ENCODE results near the gene MEGF11.

MEGF11 gene

GRCh38 chr15:66165856-66166255 lies 87.7 kb downstream of the MEGF11 start (continued):
- TF ChIP-seq ZBTB48 (tag by site-specific recombination; IDR thresholded peaks at IDR 0.05), result peak; percentile 65; the same call in 1 of the 2 replicates
- TF ChIP-seq GLI4 (tag by site-specific recombination; IDR thresholded peaks at IDR 0.05), result no peak
- TF ChIP-seq KLF16 (tag by site-specific recombination; IDR thresholded peaks at IDR 0.05), result peak; percentile 71
- peak; percentile 59 for TF ChIP-seq ZNF335 (tag by site-specific recombination; conservative IDR thresholded peaks at IDR 0.05)
- TF ChIP-seq ZNF398 (tag by site-specific recombination; IDR thresholded peaks at IDR 0.05), result peak; percentile 91
- TF ChIP-seq ZNF324 (tag by site-specific recombination; IDR thresholded peaks at IDR 0.05), result peak; percentile 23; the same call in 1 of the 2 replicates

GRCh38 chr15:66164788-66165187 lies 88.8 kb downstream of the MEGF11 start:
- Histone ChIP-seq H3K4me3 (ENCODE audit: low read depth, low read length) (no peak overlapping the region), H3K9me3 (ENCODE audit: control insufficient read depth, insufficient read depth, low read depth, low read length) (no peaks in the 10 kb centered on the region), H3K36me3 (ENCODE audit: control insufficient read depth in 2 of 2, insufficient read depth in 1 of 2, low read length in 2 of 2) (no peaks in the 10 kb centered on the region), H3K27ac (ENCODE audit: extremely low read depth, low read depth, low read length) (no peak overlapping the region), H3K4me1 (ENCODE audit: control insufficient read depth, insufficient read depth, low read length) (no peaks in the 10 kb centered on the region; the same call in 1 of the 2 replicates)
- CTCF ChIA-PET, result interaction anchor here (1.2 kb wide), 1 partner anchor 18 kb away, joined by 4 read pairs; no protein-coding TSS in a partner anchor
- TF ChIP-seq TSHZ1 (tag by site-specific recombination; IDR thresholded peaks at IDR 0.05; ENCODE audit: borderline replicate concordance) (no peak), ZNF398 (tag by site-specific recombination; IDR thresholded peaks at IDR 0.05) (no peak), ZBTB49 (tag by site-specific recombination; IDR thresholded peaks at IDR 0.05; ENCODE audit: low read depth) (no peak), ZNF324 (tag by site-specific recombination; IDR thresholded peaks at IDR 0.05) (no peak)
- TF ChIP-seq, protein P1, sequence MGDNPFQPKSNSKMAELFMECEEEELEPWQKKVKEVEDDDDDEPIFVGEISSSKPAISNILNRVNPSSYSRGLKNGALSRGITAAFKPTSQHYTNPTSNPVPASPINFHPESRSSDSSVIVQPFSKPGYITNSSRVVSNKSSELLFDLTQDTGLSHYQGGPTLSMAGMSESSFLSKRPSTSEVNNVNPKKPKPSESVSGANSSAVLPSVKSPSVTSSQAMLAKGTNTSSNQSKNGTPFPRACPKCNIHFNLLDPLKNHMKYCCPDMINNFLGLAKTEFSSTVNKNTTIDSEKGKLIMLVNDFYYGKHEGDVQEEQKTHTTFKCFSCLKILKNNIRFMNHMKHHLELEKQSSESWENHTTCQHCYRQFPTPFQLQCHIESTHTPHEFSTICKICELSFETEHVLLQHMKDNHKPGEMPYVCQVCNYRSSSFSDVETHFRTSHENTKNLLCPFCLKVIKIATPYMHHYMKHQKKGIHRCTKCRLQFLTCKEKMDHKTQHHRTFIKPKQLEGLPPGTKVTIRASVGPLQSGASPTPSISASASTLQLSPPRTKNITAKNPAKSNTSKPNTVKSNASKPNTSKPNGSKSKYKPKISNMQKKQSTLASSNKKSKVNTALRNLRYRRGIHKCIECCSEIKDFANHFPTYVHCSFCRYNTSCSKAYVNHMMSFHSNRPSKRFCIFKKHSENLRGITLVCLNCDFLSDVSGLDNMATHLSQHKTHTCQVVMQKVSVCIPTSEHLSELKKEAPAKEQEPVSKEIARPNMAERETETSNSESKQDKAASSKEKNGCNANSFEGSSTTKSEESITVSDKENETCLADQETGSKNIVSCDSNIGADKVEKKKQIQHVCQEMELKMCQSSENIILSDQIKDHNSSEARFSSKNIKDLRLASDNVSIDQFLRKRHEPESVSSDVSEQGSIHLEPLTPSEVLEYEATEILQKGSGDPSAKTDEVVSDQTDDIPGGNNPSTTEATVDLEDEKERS (tag by site-specific recombination; IDR thresholded peaks at IDR 0.05), result no peak
- POLR2A ChIA-PET, result no interaction called here
